Erythroblast (primary cell): Measurements from ENCODE around the gene CDH13.

Source experiments
- GATA1 ChIP-seq: IDR thresholded peaks from 2 replicates; pipeline ENCODE4 v1.6.1; 2011; ENCODE audit warnings: low read depth, mild to moderate bottlenecking, control low read depth, low read length, moderate library complexity
- POLR2A ChIP-seq: IDR thresholded peaks from 2 replicates; pipeline ENCODE4 v1.6.1; 2011; ENCODE audit warnings: mild to moderate bottlenecking, low read length

DNA sequence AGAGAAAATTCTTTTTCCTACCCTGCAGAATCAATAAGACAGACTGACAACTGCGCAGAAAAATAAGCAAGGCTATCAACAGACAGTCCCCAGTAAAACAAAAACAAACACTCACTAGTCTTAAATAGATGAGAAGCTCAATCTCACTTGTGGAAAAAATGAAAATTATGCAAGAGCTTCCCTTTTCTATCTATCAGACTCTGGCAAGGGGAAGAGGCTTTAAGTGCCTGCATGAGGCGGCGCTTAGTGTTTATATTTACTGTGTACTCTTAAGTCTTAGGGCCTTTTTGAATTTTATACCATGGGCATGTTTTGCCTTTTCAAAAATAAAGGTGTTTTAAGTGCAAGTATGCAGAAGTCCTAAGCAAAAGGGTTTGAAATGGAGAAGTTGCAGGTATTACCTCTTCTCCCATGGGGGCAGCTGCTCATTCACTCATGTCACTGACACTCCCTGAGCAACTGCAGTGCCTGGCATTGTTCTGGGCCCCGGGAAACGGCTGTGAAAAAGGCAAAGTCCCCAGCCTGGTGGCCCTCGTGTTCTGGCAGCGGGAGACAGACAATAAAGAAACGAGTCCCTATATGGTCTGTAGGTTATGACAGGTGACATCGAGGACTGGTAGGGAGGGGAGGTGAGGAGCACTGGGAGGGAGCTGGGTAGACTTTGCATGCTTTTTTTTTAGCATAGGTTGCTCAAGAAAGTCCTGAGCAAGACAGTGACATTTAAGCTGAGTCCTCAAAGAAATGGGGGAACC lies 1216.2 kb downstream of the CDH13 start:
- no peak for TF ChIP-seq POLR2A
- TF ChIP-seq GATA1, result no peak
